ENCODE results near the gene KLHL14. TPM values are rescaled to one million over a fixed set of nuclear protein-coding genes. Genes with fewer than 3 reads are reported as not detected.

KLHL14 gene
- total and polyA plus RNA-seq, 2 donors (not counting 1 experiment from before 2014, with no cell fraction given), result 18.5 to 42.5 TPM

- WGBS (ENCODE audit: insufficient coverage), result no CpG with 5 or more reads among the region's 5 CpGs
- no peak overlapping the region for H3K9ac ChIP-seq (ENCODE audit: low read length)
- no peak overlapping the region for H2AFZ ChIP-seq (ENCODE audit: insufficient read depth, low read depth, low read length, poor library complexity, severe bottlenecking)
- no peaks in the 10 kb centered on the region for H3K9me3 ChIP-seq (ENCODE audit: control extremely low read depth in 1 of 3, control insufficient read depth in 2 of 3, insufficient read depth in 1 of 3, low read length in 2 of 3)
- ChIA-PET CTCF (interaction anchor here (3.0 kb wide), 1 partner anchor 90 kb away, joined by 23 read pairs; no protein-coding TSS in a partner anchor), POLR2A (interaction anchor here (0.6 to 2.9 kb wide), 2 partner anchors 34 to 57 kb away, joined by 6 to 47 read pairs; partner anchors contain the start of gene KLHL14)
- H3K4me3 ChIP-seq (ENCODE audit: control extremely low read depth in 1 of 5, extremely low read depth in 1 of 5, insufficient read depth in 1 of 5, low read depth in 2 of 5, low read length in 4 of 5), result no peak overlapping the region
- H3K27me3 ChIP-seq (replicated peaks in 1 of 4; ENCODE audit: control extremely low read depth in 1 of 4, control insufficient read depth in 3 of 4, insufficient read depth in 4 of 4, low read length in 3 of 4), result no peaks in the 10 kb centered on the region
- intact Hi-C loops (cut with micrococcal nuclease), result loop anchor here (2.0 kb wide), 1 partner anchor 113 kb away; no protein-coding TSS in a partner anchor
- H3K9me3 Mint-ChIP-seq (ENCODE audit: insufficient read depth), result no peaks in the 10 kb centered on the region
- DNase-seq, result no peak
- H3K4me1 ChIP-seq (ENCODE audit: control insufficient read depth in 2 of 2, insufficient read depth in 2 of 2, low read length in 2 of 2), result peaks cover 42 to 44% of the 10 kb centered on the region in 2 donors
- H3K27ac ChIP-seq (ENCODE audit: low read length in 2 of 2), result no peak overlapping the region
- H3K36me3 ChIP-seq (replicated peaks in 1 of 2; ENCODE audit: control extremely low read depth in 1 of 2, control insufficient read depth in 1 of 2, extremely low read depth in 1 of 2, insufficient read depth in 2 of 2, low read length in 1 of 2), result no peaks in the 10 kb centered on the region
- H4K20me1 ChIP-seq (ENCODE audit: control insufficient read depth, insufficient read depth, low read length, poor library complexity, severe bottlenecking), result no peaks in the 10 kb centered on the region
- H3K4me1 Mint-ChIP-seq, result peaks cover 47% of the 10 kb centered on the region
- no peak overlapping the region for H3K4me3 Mint-ChIP-seq
- H3K79me2 ChIP-seq (ENCODE audit: control insufficient read depth, insufficient read depth, low read length), result no peaks in the 10 kb centered on the region
- H3K4me2 ChIP-seq (replicated peaks; ENCODE audit: low read depth, low read length, poor library complexity, severe bottlenecking), result no peak overlapping the region
- no peak overlapping the region for H3K27ac Mint-ChIP-seq
- H3K27me3 Mint-ChIP-seq, result no peaks in the 10 kb centered on the region
- ATAC-seq (ENCODE audit: low read depth), result no peak
- TF ChIP-seq CTCF (IDR thresholded peaks at IDR 0.05) (no peak), EZH2 (IDR thresholded peaks at IDR 0.05; ENCODE audit: borderline replicate concordance, insufficient read depth, low read depth, low read length, poor library complexity, severe bottlenecking) (no peak)
Measured at GRCh38 chr18:32805354-32805753, 32.5 kb upstream of the KLHL14 start.

- CTCF ChIA-PET, result interaction anchor here (0.6 to 3.0 kb wide), 13 partner anchors 9 to 114 kb away, joined by 3 to 23 read pairs (median 5); no protein-coding TSS in a partner anchor
- peaks cover 53% of the 10 kb centered on the region for H3K4me1 Mint-ChIP-seq
- peak overlapping the region; percentile 64 for H3K4me2 ChIP-seq (replicated peaks; ENCODE audit: low read depth, low read length, poor library complexity, severe bottlenecking)
Measured at GRCh38 chr18:32804134-32804888, 31.5 kb upstream of the KLHL14 start.

More at GRCh38 chr18:32804134-32804888, 31.5 kb upstream of the KLHL14 start:
- DNase-seq (peak; percentile 65), ATAC-seq (ENCODE audit: low read depth) (peak; percentile 47)
- no peaks in the 10 kb centered on the region for H3K27me3 ChIP-seq (replicated peaks in 1 of 4; ENCODE audit: control extremely low read depth in 1 of 4, control insufficient read depth in 3 of 4, insufficient read depth in 4 of 4, low read length in 3 of 4)
- TF ChIP-seq EZH2 (IDR thresholded peaks at IDR 0.05; ENCODE audit: borderline replicate concordance, insufficient read depth, low read depth, low read length, poor library complexity, severe bottlenecking) (no peak), CTCF (IDR thresholded peaks at IDR 0.05) (no peak)
- POLR2A ChIA-PET, result interaction anchor here (0.5 to 2.9 kb wide), 4 partner anchors 19 to 64 kb away, joined by 3 to 47 read pairs (median 5); partner anchors contain the start of gene KLHL14
- peak overlapping the region; percentile 69 for H3K4me3 Mint-ChIP-seq
- H3K4me3 ChIP-seq (ENCODE audit: control extremely low read depth in 1 of 5, extremely low read depth in 1 of 5, insufficient read depth in 1 of 5, low read depth in 2 of 5, low read length in 4 of 5), result peak overlapping the region in 1 of 5 experiments; percentile 43
- peak overlapping the region; percentile 96 for H3K27ac Mint-ChIP-seq
- H3K27me3 Mint-ChIP-seq, result no peaks in the 10 kb centered on the region
- peak overlapping the region; percentile 1 for H2AFZ ChIP-seq (ENCODE audit: insufficient read depth, low read depth, low read length, poor library complexity, severe bottlenecking)
- peaks cover 43 to 46% of the 10 kb centered on the region in 2 donors for H3K4me1 ChIP-seq (ENCODE audit: control insufficient read depth in 2 of 2, insufficient read depth in 2 of 2, low read length in 2 of 2)
- H3K79me2 ChIP-seq (ENCODE audit: control insufficient read depth, insufficient read depth, low read length), result no peaks in the 10 kb centered on the region
- WGBS (ENCODE audit: insufficient coverage), result no CpG with 5 or more reads among the region's 6 CpGs
- peak overlapping the region; percentile 20 for H3K9ac ChIP-seq (ENCODE audit: low read length)
- no peaks in the 10 kb centered on the region for H3K9me3 Mint-ChIP-seq (ENCODE audit: insufficient read depth)
- no peaks in the 10 kb centered on the region for H3K36me3 ChIP-seq (replicated peaks in 1 of 2; ENCODE audit: control extremely low read depth in 1 of 2, control insufficient read depth in 1 of 2, extremely low read depth in 1 of 2, insufficient read depth in 2 of 2, low read length in 1 of 2)
- intact Hi-C loops (cut with micrococcal nuclease), result loop anchor here (2.0 to 5.0 kb wide), 3 partner anchors 63 to 712 kb away; partner anchors contain the start of gene RNF138
- H4K20me1 ChIP-seq (ENCODE audit: control insufficient read depth, insufficient read depth, low read length, poor library complexity, severe bottlenecking), result no peaks in the 10 kb centered on the region
- no peaks in the 10 kb centered on the region for H3K9me3 ChIP-seq (ENCODE audit: control extremely low read depth in 1 of 3, control insufficient read depth in 2 of 3, insufficient read depth in 1 of 3, low read length in 2 of 3)
- peak overlapping the region; percentile 88 to 91 for H3K27ac ChIP-seq (ENCODE audit: low read length in 2 of 2)
